ENCODE results near the gene GALNT14.
"Not testable (repeated sequence)": the region's sequence is repeated elsewhere in the genome, so short reads cannot be mapped to it uniquely, and the experiment has no call there.

Gene GALNT14, protein sequence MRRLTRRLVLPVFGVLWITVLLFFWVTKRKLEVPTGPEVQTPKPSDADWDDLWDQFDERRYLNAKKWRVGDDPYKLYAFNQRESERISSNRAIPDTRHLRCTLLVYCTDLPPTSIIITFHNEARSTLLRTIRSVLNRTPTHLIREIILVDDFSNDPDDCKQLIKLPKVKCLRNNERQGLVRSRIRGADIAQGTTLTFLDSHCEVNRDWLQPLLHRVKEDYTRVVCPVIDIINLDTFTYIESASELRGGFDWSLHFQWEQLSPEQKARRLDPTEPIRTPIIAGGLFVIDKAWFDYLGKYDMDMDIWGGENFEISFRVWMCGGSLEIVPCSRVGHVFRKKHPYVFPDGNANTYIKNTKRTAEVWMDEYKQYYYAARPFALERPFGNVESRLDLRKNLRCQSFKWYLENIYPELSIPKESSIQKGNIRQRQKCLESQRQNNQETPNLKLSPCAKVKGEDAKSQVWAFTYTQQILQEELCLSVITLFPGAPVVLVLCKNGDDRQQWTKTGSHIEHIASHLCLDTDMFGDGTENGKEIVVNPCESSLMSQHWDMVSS

DNA sequence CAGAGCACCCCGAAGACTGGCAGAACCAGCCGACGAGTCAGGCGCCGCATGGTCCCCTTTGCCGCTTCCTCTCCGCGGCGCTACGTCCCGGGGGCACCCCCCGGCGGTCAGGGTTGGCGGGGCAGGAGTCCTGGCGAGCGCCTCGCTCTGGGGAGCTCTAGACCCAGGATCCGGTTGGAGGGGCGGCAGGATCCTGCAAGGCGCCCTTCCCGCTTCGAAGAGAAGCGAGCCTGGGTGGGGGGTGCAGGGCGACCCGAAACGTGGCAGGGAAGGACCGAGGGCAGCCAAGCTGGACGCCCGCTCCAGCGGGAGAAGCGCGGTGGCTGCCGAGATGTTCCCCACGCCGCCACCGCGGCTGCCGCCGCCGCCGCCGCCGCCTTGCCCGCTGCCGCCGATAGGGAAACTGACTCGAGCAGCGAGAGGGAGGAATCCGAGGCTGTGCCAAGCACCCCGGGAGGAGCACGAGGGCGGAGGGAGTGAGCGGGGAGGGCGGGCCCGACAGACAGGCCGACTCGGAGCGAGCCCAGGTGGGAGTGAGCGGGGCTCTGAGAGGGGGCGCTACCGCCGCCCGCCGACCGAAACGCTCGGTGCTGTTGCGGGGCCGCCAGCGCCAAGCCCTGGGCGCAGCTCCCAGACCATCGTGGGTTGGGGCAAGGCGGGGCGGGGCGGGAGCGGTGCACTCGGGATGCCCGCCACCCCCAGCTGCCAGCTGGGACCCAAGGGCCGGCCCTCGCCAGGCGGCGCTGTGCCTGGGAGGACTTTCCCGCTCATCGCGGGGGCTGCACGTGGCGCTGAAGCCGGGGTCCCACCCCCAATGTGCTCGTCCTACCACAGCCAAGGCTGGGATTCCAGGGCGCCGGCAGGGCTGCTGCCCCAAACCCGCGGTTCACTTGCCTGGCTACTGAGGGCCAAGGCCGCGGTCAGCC, at the start of gene GALNT14:
Gene GALNT14, minus strand, starts transcription at position 404 of the 926 bp plus-strand sequence. Its CDS starts 354 bp downstream, at position 50.
- peak; percentile 17 to 32 for DNase-seq (ENCODE audit: low read depth in 2 of 2)

DNA sequence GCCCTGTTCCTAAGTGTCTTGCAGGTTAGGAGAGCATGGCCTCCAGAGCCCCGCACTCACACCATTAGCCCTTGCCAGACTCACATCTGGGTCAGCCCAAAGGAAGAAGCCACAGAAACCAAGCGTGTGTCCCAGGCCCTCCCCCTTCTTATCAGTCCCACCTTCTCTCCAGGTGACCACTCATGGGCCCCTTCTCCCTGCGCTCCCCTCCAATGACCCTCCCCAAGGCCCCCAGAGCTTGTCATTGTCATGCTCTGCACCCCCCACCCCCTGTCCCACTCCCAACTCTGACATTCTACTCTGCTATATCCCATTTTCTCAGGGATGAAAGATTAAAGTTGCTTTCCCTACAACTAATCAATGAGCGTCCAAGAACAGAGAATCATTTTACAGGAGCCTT, 48.9 kb upstream of the GALNT14 start:
- no peak for DNase-seq (ENCODE audit: low read depth in 2 of 2)

- not testable (repeated sequence) for DNase-seq (ENCODE audit: low read depth in 2 of 2)
Observed at GRCh38 chr2:31183973-31184372, 45.7 kb upstream of the GALNT14 start.

DNA sequence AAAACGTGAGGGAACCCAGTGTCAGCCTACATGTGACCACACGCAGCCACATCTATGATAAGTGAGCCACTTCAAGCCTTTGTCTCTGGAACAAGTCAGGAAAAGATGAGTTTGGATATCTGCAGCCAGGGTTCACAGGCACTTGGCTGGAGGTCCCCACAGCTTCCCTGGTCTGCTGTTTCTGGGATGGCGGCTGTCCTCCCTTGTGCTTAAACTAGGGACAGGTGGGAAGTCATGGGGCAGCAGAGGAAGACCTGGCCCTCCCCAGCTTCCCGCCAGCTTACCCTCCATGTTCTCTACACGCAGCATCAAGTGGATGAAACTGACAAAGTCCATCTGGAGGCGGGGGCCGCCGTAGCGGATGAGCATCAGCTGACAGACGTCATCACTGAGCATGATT, 38.5 kb upstream of the GALNT14 start:
- DNase-seq (ENCODE audit: low read depth in 2 of 2): no peak

GRCh38 chr2:31171142-31171541, 32.9 kb upstream of the GALNT14 start:
- DNase-seq (ENCODE audit: low read depth in 2 of 2): no peak

DNA sequence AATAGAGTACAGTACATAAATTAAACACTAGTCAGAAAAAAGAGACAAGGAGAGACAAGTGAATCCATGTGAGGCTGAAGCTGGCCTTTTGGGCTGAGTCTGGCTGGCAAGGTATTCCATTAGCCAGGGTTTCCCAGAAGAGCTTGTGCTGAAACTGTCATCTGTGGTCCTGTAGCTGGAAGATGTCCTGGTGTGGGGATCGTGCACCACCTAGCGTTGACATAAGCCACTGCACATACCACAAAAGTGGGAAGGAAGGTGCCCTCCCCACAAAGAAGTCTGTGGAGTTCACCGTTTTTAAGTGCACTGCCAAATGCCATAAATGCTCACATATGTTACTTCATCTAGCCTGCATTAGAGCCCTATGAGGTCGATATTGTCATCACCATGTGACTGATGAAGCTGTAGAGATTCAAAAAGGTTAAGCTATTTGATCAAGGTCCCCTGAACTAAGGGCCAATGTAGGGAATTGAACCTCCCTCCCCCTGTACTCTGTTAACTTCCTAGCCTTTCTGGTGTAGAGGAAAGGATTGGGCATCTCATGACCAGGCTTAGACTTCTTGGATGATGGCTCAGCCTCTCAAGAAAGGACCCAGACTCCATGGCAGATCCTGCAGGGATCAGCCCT, 31.9 kb upstream of the GALNT14 start:
- peak; percentile 27 to 31 for DNase-seq (ENCODE audit: low read depth in 2 of 2)

DNA sequence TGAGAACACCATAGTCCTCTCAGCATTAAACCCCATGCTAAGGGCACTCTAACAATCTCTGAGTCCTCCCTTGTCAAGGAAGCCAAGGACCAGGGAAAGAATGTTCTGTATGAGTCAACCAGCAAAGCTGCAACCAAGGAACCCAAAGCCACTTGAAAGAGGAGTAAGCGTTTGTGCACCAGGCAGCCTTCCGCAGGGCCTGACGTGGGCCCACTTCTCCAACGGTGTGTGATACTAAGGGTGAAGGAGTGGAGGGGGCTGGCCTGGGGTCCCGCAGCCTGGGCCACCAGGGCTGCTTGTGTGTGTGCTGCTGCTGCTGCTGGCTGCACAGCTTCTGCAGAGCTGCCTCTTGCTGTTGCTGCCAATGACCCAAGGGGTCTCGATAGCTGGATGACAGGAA, 30.1 kb upstream of the GALNT14 start:
- no peak for DNase-seq (ENCODE audit: low read depth in 2 of 2)

DNA sequence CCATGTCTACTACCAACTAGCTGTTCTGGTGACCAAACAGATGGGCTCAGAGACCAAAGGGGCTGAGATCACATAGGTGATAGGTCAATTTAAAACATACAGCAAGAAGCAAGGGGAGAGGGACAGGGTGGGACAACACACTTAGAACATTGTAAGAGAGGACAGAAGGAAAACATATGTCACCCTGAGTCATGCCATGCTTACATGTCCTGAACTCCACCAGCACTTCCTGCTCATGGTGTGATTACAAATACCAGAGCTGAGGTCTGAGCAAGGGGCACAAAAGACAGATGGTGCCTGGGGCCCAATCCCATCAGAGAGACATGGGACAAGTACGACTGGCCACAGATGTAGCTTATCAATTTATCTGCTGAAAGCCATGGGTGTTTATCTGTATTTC, 28.7 kb upstream of the GALNT14 start:
- DNase-seq (ENCODE audit: low read depth in 2 of 2): no peak

- DNase-seq (ENCODE audit: low read depth in 2 of 2): no peak
Observed at GRCh38 chr2:31163011-31163539, 24.8 kb upstream of the GALNT14 start.

DNA sequence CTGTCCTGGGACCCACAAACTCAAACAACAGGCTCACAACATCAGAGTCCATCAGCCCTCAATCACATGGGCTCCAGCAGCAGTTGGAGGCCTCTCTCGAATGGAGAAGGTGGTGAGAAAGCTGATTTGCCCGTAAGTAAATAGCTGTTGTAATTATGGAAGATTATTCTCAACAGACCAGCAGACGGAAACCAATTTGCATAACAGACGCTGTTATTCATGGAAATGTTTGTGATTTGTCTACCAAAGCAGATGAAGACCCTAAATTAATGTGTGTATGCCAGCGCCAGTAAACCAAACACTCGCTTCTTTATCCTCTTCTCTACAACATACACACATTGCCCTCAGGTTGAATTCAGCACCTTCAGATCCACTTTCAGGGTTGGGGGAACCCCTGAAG, 23.4 kb upstream of the GALNT14 start:
- DNase-seq (ENCODE audit: low read depth in 2 of 2): no peak

DNA sequence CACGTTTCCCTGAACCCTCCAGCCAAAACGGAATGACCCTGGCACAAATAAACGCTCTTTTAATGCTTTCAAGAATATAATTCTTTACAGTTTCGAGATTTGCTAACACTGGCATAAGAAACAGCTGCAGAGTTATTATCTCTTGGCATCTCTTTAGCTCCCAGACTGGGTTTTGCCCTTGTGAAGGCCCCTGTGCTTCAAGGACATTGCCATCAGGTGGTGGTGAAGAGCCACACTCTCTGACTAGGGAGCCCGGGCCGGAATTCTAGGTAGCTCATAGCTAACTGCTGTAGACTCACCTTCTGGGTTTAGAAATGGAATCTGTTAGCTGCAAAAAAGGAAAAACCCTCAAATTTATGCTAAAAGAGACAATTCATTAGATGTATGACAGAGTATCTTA, 13.3 kb upstream of the GALNT14 start:
- DNase-seq (ENCODE audit: low read depth in 2 of 2): no peak

- no peak for DNase-seq (ENCODE audit: low read depth in 2 of 2)
Observed at GRCh38 chr2:31150120-31150670, 12.0 kb upstream of the GALNT14 start.

GRCh38 chr2:31148514-31148913, 10.3 kb upstream of the GALNT14 start:
- no peak for DNase-seq (ENCODE audit: low read depth in 2 of 2)

DNA sequence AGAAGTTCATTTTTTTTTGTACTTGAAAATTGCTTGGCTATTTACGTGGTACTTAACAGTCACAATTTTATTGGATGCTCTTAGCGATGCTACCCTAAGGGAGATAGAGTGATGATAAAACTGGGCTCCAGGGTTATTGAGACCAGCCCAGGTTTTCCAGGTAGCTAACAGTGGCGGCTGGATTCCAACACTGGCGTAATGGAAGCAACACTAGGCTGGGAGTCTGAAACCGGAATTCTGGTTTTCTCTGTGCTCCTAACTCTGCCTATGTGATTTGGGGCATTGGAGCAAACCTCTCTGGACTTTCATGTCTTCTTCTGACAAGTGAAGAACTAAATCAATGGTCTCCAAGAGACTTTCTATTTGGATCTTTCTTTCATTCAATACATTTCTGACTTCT, 9.4 kb upstream of the GALNT14 start:
- DNase-seq (ENCODE audit: low read depth in 2 of 2): no peak

DNA sequence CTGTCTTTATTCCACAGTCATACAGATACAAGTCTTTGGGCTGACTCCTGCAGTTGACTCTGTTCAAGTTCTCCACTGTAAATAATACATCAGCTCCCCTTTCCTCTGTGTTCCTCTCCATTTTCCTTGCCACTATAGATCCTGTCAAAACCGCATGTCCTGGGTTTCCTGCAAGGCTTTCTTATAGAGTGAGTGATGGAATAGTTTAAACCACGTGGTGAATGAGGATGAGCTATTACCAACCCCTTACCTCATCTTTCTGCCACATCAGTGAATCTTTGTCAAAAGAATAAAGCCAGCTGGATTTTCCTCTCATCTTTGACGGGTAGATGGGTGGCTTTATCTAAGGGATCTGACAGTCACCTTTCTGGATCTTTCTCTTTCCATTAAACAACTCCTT, 3.9 kb upstream of the GALNT14 start:
- DNase-seq (ENCODE audit: low read depth in 2 of 2): no peak

- DNase-seq (ENCODE audit: low read depth in 2 of 2): no peak
Observed at GRCh38 chr2:31141443-31142085, 3.3 kb upstream of the GALNT14 start.

DNA sequence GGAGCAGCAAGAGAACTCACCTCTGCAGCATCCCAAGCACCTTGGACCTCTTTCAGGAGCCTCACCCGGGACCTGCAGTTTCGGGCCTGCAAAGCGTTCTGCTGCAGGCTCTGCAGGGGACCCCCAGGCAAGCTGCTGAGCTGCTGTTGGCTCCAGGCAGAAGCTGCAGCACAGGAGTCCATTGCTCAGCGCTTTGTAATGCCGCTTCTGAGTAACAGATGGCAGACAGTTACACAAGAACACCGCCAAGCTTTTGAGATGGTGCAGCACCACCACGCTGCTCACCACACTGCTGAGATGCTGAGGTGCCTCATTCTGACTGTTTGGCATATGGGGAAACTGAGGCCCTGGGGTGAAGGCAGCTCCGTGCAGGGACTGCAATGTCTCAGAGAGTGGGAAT, 1.9 kb upstream of the GALNT14 start:
- DNase-seq (ENCODE audit: low read depth in 2 of 2): no peak

DNA sequence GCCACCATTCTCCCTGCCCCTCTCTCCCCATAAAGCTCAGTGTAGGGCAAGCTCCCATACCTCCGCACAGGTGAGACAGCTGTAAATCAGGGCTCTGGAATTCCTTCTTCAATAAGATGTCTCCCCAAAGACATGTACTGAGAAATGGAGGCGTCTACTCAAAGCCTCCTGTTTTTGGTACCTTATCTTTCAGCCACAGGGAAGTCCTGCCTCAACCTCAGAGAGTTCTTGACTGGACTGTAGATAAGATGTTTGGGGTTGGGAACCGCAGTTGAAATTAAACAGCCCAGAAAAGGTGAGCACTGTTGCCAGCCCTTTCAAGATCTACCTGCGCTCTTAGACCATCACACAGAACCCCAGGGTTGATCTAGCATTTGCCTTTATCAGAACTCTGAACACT, 1.4 kb upstream of the GALNT14 start:
- DNase-seq (ENCODE audit: low read depth in 2 of 2): no peak

GRCh38 chr2:31137211-31138036, 816 bp downstream of the GALNT14 start:
- DNase-seq (ENCODE audit: low read depth in 2 of 2): no peak

DNA sequence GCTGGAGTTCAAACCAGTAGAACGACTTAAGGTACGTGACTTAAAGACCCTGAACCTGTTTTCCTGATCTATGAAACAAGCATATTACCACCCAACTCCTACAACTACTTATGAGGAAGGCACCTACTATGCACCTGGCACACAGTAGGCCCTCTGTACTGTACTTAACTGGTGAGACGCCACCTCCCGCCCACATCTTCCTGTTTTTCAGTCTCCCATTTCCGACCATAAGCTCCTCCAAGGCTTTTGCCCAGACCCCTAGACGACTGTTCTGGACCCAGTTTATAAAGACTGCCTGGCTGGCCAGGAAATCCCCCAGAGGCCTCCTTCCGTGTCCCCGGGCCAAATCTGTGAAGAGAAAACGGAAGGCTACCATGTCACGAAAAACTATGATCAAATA, 1.5 kb downstream of the GALNT14 start:
- DNase-seq (ENCODE audit: low read depth in 2 of 2): no peak

All from stimulated activated CD4-positive, alpha-beta T cell treated with anti-CD3 and anti-CD28 coated beads, Interleukin-4, amount 100 ng/mL, for 48 hours (primary cell).